Endodermal cell (in vitro differentiated cells): ENCODE data around the gene ATP5IF1. TPM values are rescaled to one million over a fixed set of nuclear protein-coding genes. Genes with fewer than 3 reads are reported as not detected.

ENCODE experiments used
- DNase-seq: peaks from one replicate; pipeline ENCODE4 v3.0.0-alpha.2; 2017
- H3K27ac ChIP-seq: 2 replicates; pipeline ENCODE4 v1.5.1; 2013; ENCODE audit warnings: mild to moderate bottlenecking, low read depth, low read length, moderate library complexity
- H3K27me3 ChIP-seq: 2 replicates; pipeline ENCODE4 v1.6.1; 2013; ENCODE audit warnings: mild to moderate bottlenecking, low read length, moderate library complexity; ENCODE audit not compliant: insufficient read depth, control insufficient read depth, poor library complexity, severe bottlenecking
- H3K36me3 ChIP-seq: 2 replicates; pipeline ENCODE4 v1.7.0; 2013; ENCODE audit warnings: mild to moderate bottlenecking, low read length, moderate library complexity; ENCODE audit not compliant: control insufficient read depth, insufficient read depth
- H3K4me1 ChIP-seq: one replicate; pipeline ENCODE4 v1.7.0; 2013; ENCODE audit warnings: low read length; ENCODE audit not compliant: control insufficient read depth, insufficient read depth
- H3K4me3 ChIP-seq: 2 replicates; pipeline ENCODE4 v1.5.1; 2013; ENCODE audit warnings: mild to moderate bottlenecking, low read length, moderate library complexity
- H3K9ac ChIP-seq: 2 replicates; pipeline ENCODE4 v1.6.1; 2013; ENCODE audit warnings: mild to moderate bottlenecking, low read length, moderate library complexity; ENCODE audit not compliant: poor library complexity, severe bottlenecking; ENCODE audit errors: extremely low read depth
- H3K9me3 ChIP-seq: 2 replicates; pipeline ENCODE4 v1.6.1; 2013; ENCODE audit warnings: mild to moderate bottlenecking, low read length, moderate library complexity; ENCODE audit not compliant: control insufficient read depth
- H3K27ac Mint-ChIP-seq: 2 replicates; pipeline ENCODE4 v1.8.0; 2020; ENCODE audit warnings: mixed read lengths
- H3K27me3 Mint-ChIP-seq: 2 replicates; pipeline ENCODE4 v1.8.0; 2021; ENCODE audit warnings: mild to moderate bottlenecking, mixed read lengths; ENCODE audit not compliant: insufficient read depth
- H3K36me3 Mint-ChIP-seq: 2 replicates; pipeline ENCODE4 v1.8.0; 2020; ENCODE audit warnings: low read depth, mixed read lengths
- H3K4me1 Mint-ChIP-seq: 2 replicates; pipeline ENCODE4 v1.8.0; 2020; ENCODE audit warnings: mixed read lengths
- H3K4me3 Mint-ChIP-seq: 2 replicates; pipeline ENCODE4 v1.8.0; 2020; ENCODE audit warnings: mild to moderate bottlenecking, moderate library complexity, mixed read lengths
- H3K9me3 Mint-ChIP-seq: 2 replicates; pipeline ENCODE4 v1.8.0; 2020; ENCODE audit warnings: mild to moderate bottlenecking, mixed read lengths
- CTCF ChIP-seq: fragments of 200-600 bp; sonication (generic); conservative IDR thresholded peaks from 2 replicates; pipeline ENCODE4 v1.5.0; 2021; ENCODE audit warnings: antibody characterized with exemption, mild to moderate bottlenecking
- WGBS, 2 experiments: methylation state at CpG; one replicate each; pipeline versions ENCODE4 v1.1.5 to v1.1.7; 2013; ENCODE audit warnings: missing lambda C conversion rate in 2 of 2, mixed read lengths in 1 of 2; ENCODE audit not compliant: insufficient coverage in 1 of 2, insufficient read length in 1 of 2; 5-methylcytosine and 5-hydroxymethylcytosine counted together
- total RNA-seq, 2 donors: library from RNA; stranded (reverse); fragmentation: NEBNext Ultra II Directional in 1 of 2; extraction: Animal tissue kit (Norgen Biotek cat#: 25700) in 1 of 2; gene quantifications; 2 replicates in 1 of 2; 3 replicates in 1 of 2; pipeline ENCODE4 v1.2.1, GENCODE V29; 2021

Gene ATP5IF1
- total RNA-seq, 2 donors from 2014 or later = 182 to 222 TPM

GRCh38 chr1:28233264-28233606 is 2.7 kb upstream of the ATP5IF1 start:
- H3K36me3 ChIP-seq = peaks cover 23% of the 10 kb centered on the region
- no peak for TF ChIP-seq CTCF
- 77 to 87% methylated on average over 3 to 14 of the region's 14 CpGs for WGBS, 2 experiments
- Mint-ChIP-seq H3K27ac (no peak overlapping the region), H3K36me3 (peaks cover 20% of the 10 kb centered on the region), H3K27me3 (no peaks in the 10 kb centered on the region), H3K4me1 (peaks cover 4% of the 10 kb centered on the region), H3K9me3 (no peaks in the 10 kb centered on the region), H3K4me3 (peak overlapping the region; percentile 99)
- no peak overlapping the region for H3K27ac ChIP-seq
- H3K4me3 ChIP-seq = no peak overlapping the region
- no peaks in the 10 kb centered on the region for H3K9me3 ChIP-seq
- H3K4me1 ChIP-seq = no peaks in the 10 kb centered on the region
- DNase-seq = no peak
- H3K27me3 ChIP-seq = no peaks in the 10 kb centered on the region
- no peak overlapping the region for H3K9ac ChIP-seq

GRCh38 chr1:28236656-28237322 is 865 bp downstream of the ATP5IF1 start:
- no peaks in the 10 kb centered on the region for H3K4me1 ChIP-seq
- no peak overlapping the region for H3K27ac ChIP-seq
- H3K9ac ChIP-seq = peak overlapping the region; percentile 73
- Mint-ChIP-seq H3K27me3 (no peaks in the 10 kb centered on the region), H3K27ac (no peak overlapping the region), H3K4me3 (no peak overlapping the region), H3K36me3 (peaks cover 6% of the 10 kb centered on the region), H3K9me3 (no peaks in the 10 kb centered on the region), H3K4me1 (peaks cover 6% of the 10 kb centered on the region)
- H3K4me3 ChIP-seq = peak overlapping the region; percentile 94
- peaks cover 10% of the 10 kb centered on the region for H3K36me3 ChIP-seq
- WGBS, 2 experiments = 11 to 14% methylated on average over 16 to 20 of the region's 20 CpGs
- H3K27me3 ChIP-seq = no peaks in the 10 kb centered on the region
- no peak for TF ChIP-seq CTCF
- no peaks in the 10 kb centered on the region for H3K9me3 ChIP-seq
- DNase-seq = no peak

- WGBS, 2 experiments = 93 to 100% methylated on average over 1 to 2 of the region's 2 CpGs
- no peak overlapping the region for H3K27ac ChIP-seq
- TF ChIP-seq CTCF = no peak
- H3K27ac Mint-ChIP-seq = no peak overlapping the region
- no peaks in the 10 kb centered on the region for H3K27me3 ChIP-seq
- H3K9ac ChIP-seq = no peak overlapping the region
- H3K36me3 Mint-ChIP-seq = peaks cover 6% of the 10 kb centered on the region
- no peak overlapping the region for H3K4me3 Mint-ChIP-seq
- H3K4me1 Mint-ChIP-seq = peaks cover 3% of the 10 kb centered on the region
- H3K27me3 Mint-ChIP-seq = no peaks in the 10 kb centered on the region
- peaks cover 10% of the 10 kb centered on the region for H3K36me3 ChIP-seq
- no peaks in the 10 kb centered on the region for H3K4me1 ChIP-seq
- no peak overlapping the region for H3K4me3 ChIP-seq
- no peak for DNase-seq
- H3K9me3 Mint-ChIP-seq = no peaks in the 10 kb centered on the region
- H3K9me3 ChIP-seq = no peaks in the 10 kb centered on the region
Observed at GRCh38 chr1:28239004-28239403, 3.1 kb downstream of the ATP5IF1 start.
